ENCODE data around the gene SPOCD1. TPM values are rescaled to one million over a fixed set of nuclear protein-coding genes. Genes with fewer than 3 reads are reported as not detected.

SPOCD1 gene
- total RNA-seq, 1 donor from 2014 or later: not detected

GRCh38 chr1:31757989-31758388 is 57.8 kb downstream of the SPOCD1 start:
- Mint-ChIP-seq H3K27ac (no peak overlapping the region), H3K27me3 (ENCODE audit: insufficient read depth) (peaks cover 30% of the 10 kb centered on the region), H3K36me3 (ENCODE audit: low read depth) (no peaks in the 10 kb centered on the region)

GRCh38 chr1:31757204-31757679 is 58.6 kb downstream of the SPOCD1 start:
- H3K9me3 Mint-ChIP-seq: no peaks in the 10 kb centered on the region
- no peak overlapping the region for H3K27ac Mint-ChIP-seq
- H3K36me3 Mint-ChIP-seq (ENCODE audit: low read depth): no peaks in the 10 kb centered on the region
- no peak for DNase-seq (ENCODE audit: low spot score)
- peaks cover 26% of the 10 kb centered on the region for H3K27me3 Mint-ChIP-seq (ENCODE audit: insufficient read depth)
- H3K4me1 Mint-ChIP-seq (ENCODE audit: low read depth): peaks cover 11% of the 10 kb centered on the region
- intact Hi-C loops (cut with micrococcal nuclease): no loop called here
- no peak overlapping the region for H3K4me3 Mint-ChIP-seq

More at GRCh38 chr1:31757989-31758388, 57.8 kb downstream of the SPOCD1 start:
- Mint-ChIP-seq H3K9me3 (no peaks in the 10 kb centered on the region), H3K4me1 (ENCODE audit: low read depth) (peaks cover 12% of the 10 kb centered on the region), H3K4me3 (no peak overlapping the region)
- intact Hi-C loops (cut with micrococcal nuclease): no loop called here
- no peak for DNase-seq (ENCODE audit: low spot score)

- H3K27ac Mint-ChIP-seq: no peak overlapping the region
- H3K27me3 Mint-ChIP-seq (ENCODE audit: insufficient read depth): peaks cover 24% of the 10 kb centered on the region
- H3K4me1 Mint-ChIP-seq (ENCODE audit: low read depth): peaks cover 11% of the 10 kb centered on the region
- no peak overlapping the region for H3K4me3 Mint-ChIP-seq
- H3K36me3 Mint-ChIP-seq (ENCODE audit: low read depth): no peaks in the 10 kb centered on the region
- no peak for DNase-seq (ENCODE audit: low spot score)
- intact Hi-C loops (cut with micrococcal nuclease): no loop called here
- H3K9me3 Mint-ChIP-seq: no peaks in the 10 kb centered on the region
Measured at GRCh38 chr1:31756578-31756977, 59.2 kb downstream of the SPOCD1 start.

GRCh38 chr1:31755850-31756492 is 59.9 kb downstream of the SPOCD1 start:
- peaks cover 21% of the 10 kb centered on the region for H3K27me3 Mint-ChIP-seq (ENCODE audit: insufficient read depth)
- no peaks in the 10 kb centered on the region for H3K36me3 Mint-ChIP-seq (ENCODE audit: low read depth)
- no peak overlapping the region for H3K27ac Mint-ChIP-seq
- no peaks in the 10 kb centered on the region for H3K9me3 Mint-ChIP-seq
- H3K4me3 Mint-ChIP-seq: no peak overlapping the region
- intact Hi-C loops (cut with micrococcal nuclease): no loop called here
- peaks cover 14% of the 10 kb centered on the region for H3K4me1 Mint-ChIP-seq (ENCODE audit: low read depth)
- no peak for DNase-seq (ENCODE audit: low spot score)

GRCh38 chr1:31755197-31755611 is 60.6 kb downstream of the SPOCD1 start:
- no peaks in the 10 kb centered on the region for H3K36me3 Mint-ChIP-seq (ENCODE audit: low read depth)
- H3K9me3 Mint-ChIP-seq: no peaks in the 10 kb centered on the region
- H3K4me3 Mint-ChIP-seq: no peak overlapping the region
- peaks cover 24% of the 10 kb centered on the region for H3K27me3 Mint-ChIP-seq (ENCODE audit: insufficient read depth)
- peaks cover 17% of the 10 kb centered on the region for H3K4me1 Mint-ChIP-seq (ENCODE audit: low read depth)
- no peak for DNase-seq (ENCODE audit: low spot score)
- intact Hi-C loops (cut with micrococcal nuclease): no loop called here
- no peak overlapping the region for H3K27ac Mint-ChIP-seq

GRCh38 chr1:31754397-31754796 is 61.4 kb downstream of the SPOCD1 start:
- Mint-ChIP-seq H3K36me3 (ENCODE audit: low read depth) (no peaks in the 10 kb centered on the region), H3K9me3 (no peaks in the 10 kb centered on the region), H3K4me1 (ENCODE audit: low read depth) (peaks cover 17% of the 10 kb centered on the region), H3K4me3 (no peak overlapping the region), H3K27me3 (ENCODE audit: insufficient read depth) (peaks cover 16% of the 10 kb centered on the region), H3K27ac (no peak overlapping the region)
- DNase-seq (ENCODE audit: low spot score): no peak
- intact Hi-C loops (cut with micrococcal nuclease): no loop called here

GRCh38 chr1:31753707-31754349 is 62.0 kb downstream of the SPOCD1 start:
- intact Hi-C loops (cut with micrococcal nuclease): no loop called here
- peaks cover 17% of the 10 kb centered on the region for H3K4me1 Mint-ChIP-seq (ENCODE audit: low read depth)
- no peak overlapping the region for H3K27ac Mint-ChIP-seq
- H3K9me3 Mint-ChIP-seq: no peaks in the 10 kb centered on the region
- H3K27me3 Mint-ChIP-seq (ENCODE audit: insufficient read depth): peaks cover 16% of the 10 kb centered on the region
- H3K4me3 Mint-ChIP-seq: no peak overlapping the region
- no peaks in the 10 kb centered on the region for H3K36me3 Mint-ChIP-seq (ENCODE audit: low read depth)
- DNase-seq (ENCODE audit: low spot score): no peak

- Mint-ChIP-seq H3K36me3 (ENCODE audit: low read depth) (no peaks in the 10 kb centered on the region), H3K27me3 (ENCODE audit: insufficient read depth) (peaks cover 15% of the 10 kb centered on the region), H3K4me3 (no peak overlapping the region), H3K27ac (no peak overlapping the region), H3K4me1 (ENCODE audit: low read depth) (peaks cover 17% of the 10 kb centered on the region), H3K9me3 (no peaks in the 10 kb centered on the region)
- no peak for DNase-seq (ENCODE audit: low spot score)
- intact Hi-C loops (cut with micrococcal nuclease): no loop called here
Measured at GRCh38 chr1:31752952-31753475, 62.8 kb downstream of the SPOCD1 start.

GRCh38 chr1:31752258-31752657 is 63.6 kb downstream of the SPOCD1 start:
- H3K36me3 Mint-ChIP-seq (ENCODE audit: low read depth): no peaks in the 10 kb centered on the region
- no peak overlapping the region for H3K27ac Mint-ChIP-seq
- peaks cover 16% of the 10 kb centered on the region for H3K27me3 Mint-ChIP-seq (ENCODE audit: insufficient read depth)
- no peak overlapping the region for H3K4me3 Mint-ChIP-seq
- intact Hi-C loops (cut with micrococcal nuclease): no loop called here
- H3K9me3 Mint-ChIP-seq: no peaks in the 10 kb centered on the region
- DNase-seq (ENCODE audit: low spot score): no peak
- peaks cover 20% of the 10 kb centered on the region for H3K4me1 Mint-ChIP-seq (ENCODE audit: low read depth)

GRCh38 chr1:31751822-31752241 is 64.0 kb downstream of the SPOCD1 start:
- Mint-ChIP-seq H3K36me3 (ENCODE audit: low read depth) (no peaks in the 10 kb centered on the region), H3K4me1 (ENCODE audit: low read depth) (peaks cover 24% of the 10 kb centered on the region), H3K27ac (no peak overlapping the region), H3K4me3 (no peak overlapping the region), H3K9me3 (no peaks in the 10 kb centered on the region), H3K27me3 (ENCODE audit: insufficient read depth) (peaks cover 16% of the 10 kb centered on the region)
- DNase-seq (ENCODE audit: low spot score): no peak
- intact Hi-C loops (cut with micrococcal nuclease): no loop called here

GRCh38 chr1:31750858-31751510 is 64.8 kb downstream of the SPOCD1 start:
- Mint-ChIP-seq H3K27me3 (ENCODE audit: insufficient read depth) (peaks cover 17% of the 10 kb centered on the region), H3K36me3 (ENCODE audit: low read depth) (no peaks in the 10 kb centered on the region), H3K4me3 (no peak overlapping the region), H3K9me3 (no peaks in the 10 kb centered on the region), H3K4me1 (ENCODE audit: low read depth) (peaks cover 26% of the 10 kb centered on the region), H3K27ac (no peak overlapping the region)
- no peak for DNase-seq (ENCODE audit: low spot score)
- intact Hi-C loops (cut with micrococcal nuclease): no loop called here

- Mint-ChIP-seq H3K36me3 (ENCODE audit: low read depth) (no peaks in the 10 kb centered on the region), H3K27me3 (ENCODE audit: insufficient read depth) (peaks cover 18% of the 10 kb centered on the region), H3K27ac (no peak overlapping the region), H3K9me3 (no peaks in the 10 kb centered on the region), H3K4me3 (no peak overlapping the region), H3K4me1 (ENCODE audit: low read depth) (peaks cover 26% of the 10 kb centered on the region)
- intact Hi-C loops (cut with micrococcal nuclease): no loop called here
- no peak for DNase-seq (ENCODE audit: low spot score)
Measured at GRCh38 chr1:31749785-31750735, 65.8 kb downstream of the SPOCD1 start.

Measured in activated T-helper 1 cell treated with anti-CD3 and anti-CD28 coated beads, Interleukin-12 subunit alpha, Interleukin-12 subunit beta, Interleukin-2, Interleukin-4 antibody, amounts not matched to agents 30 ng/mL and 10 ng/mL and 1 ng/mL, durations not matched to agents 14 hours and 24 hours and 36 hours (primary cell).